Measurements from ENCODE around the gene PALMD. TPM values are rescaled to one million over a fixed set of nuclear protein-coding genes. Genes with fewer than 3 reads are reported as not detected.

The PALMD gene
- polyA plus RNA-seq, 1 of the 3 experiments (the other 2 are of a cell fraction), result 1.8 TPM

- WGBS (ENCODE audit: low lambda C conversion rate), result 96% methylated on average over 2 of the region's 2 CpGs
- ChIA-PET CTCF (no interaction called here), POLR2A (no interaction called here)
- Histone ChIP-seq H4K20me1 (ENCODE audit: insufficient read depth) (no peaks in the 10 kb centered on the region), H3K27me3 (ENCODE audit: insufficient read depth) (no peaks in the 10 kb centered on the region), H3K4me1 (ENCODE audit: control insufficient read depth in 1 of 2, insufficient read depth in 2 of 2, low read depth in 1 of 2, low read length in 1 of 2) (no peaks in the 10 kb centered on the region), H3F3A (replicated peaks; ENCODE audit: insufficient read depth) (no peaks in the 10 kb centered on the region), H3K4me3 (ENCODE audit: low read depth in 2 of 2, low read length in 1 of 2) (no peak overlapping the region), H3K79me2 (ENCODE audit: insufficient read depth) (no peaks in the 10 kb centered on the region), H3K9ac (no peak overlapping the region), H3K36me3 (replicated peaks in 1 of 2; ENCODE audit: control insufficient read depth in 1 of 2, insufficient read depth in 2 of 2, low read length in 1 of 2) (no peaks in the 10 kb centered on the region), H3K27ac (ENCODE audit: low read depth in 2 of 2, low read length in 1 of 2) (no peak overlapping the region; a peak in 1 of 4 replicates), H2AFZ (ENCODE audit: low read depth) (no peak overlapping the region), H3K4me2 (no peak overlapping the region), H3K9me2 (no peaks in the 10 kb centered on the region), H3K9me3 (no peaks in the 10 kb centered on the region)
- TF ChIP-seq RXRA (IDR thresholded peaks at IDR 0.05; ENCODE audit: borderline replicate concordance, low read depth), result no peak
- TF ChIP-seq, protein P1, sequence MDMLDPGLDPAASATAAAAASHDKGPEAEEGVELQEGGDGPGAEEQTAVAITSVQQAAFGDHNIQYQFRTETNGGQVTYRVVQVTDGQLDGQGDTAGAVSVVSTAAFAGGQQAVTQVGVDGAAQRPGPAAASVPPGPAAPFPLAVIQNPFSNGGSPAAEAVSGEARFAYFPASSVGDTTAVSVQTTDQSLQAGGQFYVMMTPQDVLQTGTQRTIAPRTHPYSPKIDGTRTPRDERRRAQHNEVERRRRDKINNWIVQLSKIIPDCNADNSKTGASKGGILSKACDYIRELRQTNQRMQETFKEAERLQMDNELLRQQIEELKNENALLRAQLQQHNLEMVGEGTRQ (IDR thresholded peaks at IDR 0.05; ENCODE audit: borderline replicate concordance, low read depth, low read length), result no peak
- no peak for TF ChIP-seq TAF1 (IDR thresholded peaks at IDR 0.05; ENCODE audit: borderline replicate concordance, low read depth, low read length)
- no peak for TF ChIP-seq ELF1 (IDR thresholded peaks at IDR 0.05)
- TF ChIP-seq EP300 (IDR thresholded peaks at IDR 0.05; ENCODE audit: borderline replicate concordance in 1 of 2, low read depth in 1 of 2, low read length in 1 of 2), result no peak
- no peak for TF ChIP-seq RFX5 (IDR thresholded peaks at IDR 0.05; ENCODE audit: low read length)
- no peak for TF ChIP-seq JUND (IDR thresholded peaks at IDR 0.05)
- no peak for TF ChIP-seq RCOR1 (IDR thresholded peaks at IDR 0.05; ENCODE audit: low read length)
- TF ChIP-seq GABPA (IDR thresholded peaks at IDR 0.05; ENCODE audit: low read depth), result no peak
- no peak for TF ChIP-seq MEF2A (IDR thresholded peaks at IDR 0.05; ENCODE audit: borderline replicate concordance, low read depth)
- TF ChIP-seq SMC3 (IDR thresholded peaks at IDR 0.05; ENCODE audit: low read depth, low read length), result no peak
- TF ChIP-seq FOSL2 (IDR thresholded peaks at IDR 0.05; ENCODE audit: borderline replicate concordance, low read depth), result no peak
- DNase-seq, result no peak
These were observed 67.1 kb downstream of the PALMD start for GRCh38 chr1:99713006-99713405.

GRCh38 chr1:99717005-99717404 lies 71.1 kb downstream of the PALMD start:
- no peaks in the 10 kb centered on the region for H3K9me2 ChIP-seq
- WGBS (ENCODE audit: low lambda C conversion rate), result 94% methylated on average over 1 of the region's 1 CpG
- H3K4me1 ChIP-seq (ENCODE audit: control insufficient read depth in 1 of 2, insufficient read depth in 2 of 2, low read depth in 1 of 2, low read length in 1 of 2), result no peaks in the 10 kb centered on the region
- no peaks in the 10 kb centered on the region for H3K9me3 ChIP-seq
- no peaks in the 10 kb centered on the region for H3K36me3 ChIP-seq (replicated peaks in 1 of 2; ENCODE audit: control insufficient read depth in 1 of 2, insufficient read depth in 2 of 2, low read length in 1 of 2)
- H3K4me2 ChIP-seq, result no peak overlapping the region
- H3K27me3 ChIP-seq (ENCODE audit: insufficient read depth), result no peaks in the 10 kb centered on the region
- no peak overlapping the region for H3K9ac ChIP-seq
- TF ChIP-seq SMC3 (IDR thresholded peaks at IDR 0.05; ENCODE audit: low read depth, low read length) (no peak), RXRA (IDR thresholded peaks at IDR 0.05; ENCODE audit: borderline replicate concordance, low read depth) (no peak), NRF1 (IDR thresholded peaks at IDR 0.05; ENCODE audit: low read depth, low read length) (no peak), EP300 (IDR thresholded peaks at IDR 0.05; ENCODE audit: borderline replicate concordance in 1 of 2, low read depth in 1 of 2, low read length in 1 of 2) (no peak), SIN3A (IDR thresholded peaks at IDR 0.05; ENCODE audit: borderline replicate concordance, low read depth, low read length) (no peak), USF1 (IDR thresholded peaks at IDR 0.05; ENCODE audit: borderline replicate concordance, low read depth) (no peak), RCOR1 (IDR thresholded peaks at IDR 0.05; ENCODE audit: low read length) (no peak), TCF12 (IDR thresholded peaks at IDR 0.05) (no peak), YY1 (IDR thresholded peaks at IDR 0.05; ENCODE audit: low read depth) (no peak), FOXM1 (IDR thresholded peaks at IDR 0.05; ENCODE audit: low read depth) (no peak), ELF1 (IDR thresholded peaks at IDR 0.05) (no peak), MEF2A (IDR thresholded peaks at IDR 0.05; ENCODE audit: borderline replicate concordance, low read depth) (no peak), FOSL2 (IDR thresholded peaks at IDR 0.05; ENCODE audit: borderline replicate concordance, low read depth) (no peak), RFX5 (IDR thresholded peaks at IDR 0.05; ENCODE audit: low read length) (no peak), RAD21 (IDR thresholded peaks at IDR 0.05; ENCODE audit: low read length) (no peak), TEAD4 (IDR thresholded peaks at IDR 0.05; ENCODE audit: borderline replicate concordance, insufficient read depth) (no peak), GABPA (IDR thresholded peaks at IDR 0.05; ENCODE audit: low read depth) (no peak)
- TF ChIP-seq, protein P2, sequence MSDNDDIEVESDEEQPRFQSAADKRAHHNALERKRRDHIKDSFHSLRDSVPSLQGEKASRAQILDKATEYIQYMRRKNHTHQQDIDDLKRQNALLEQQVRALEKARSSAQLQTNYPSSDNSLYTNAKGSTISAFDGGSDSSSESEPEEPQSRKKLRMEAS (IDR thresholded peaks at IDR 0.05; ENCODE audit: low read depth), result no peak
- TF ChIP-seq, protein P3, sequence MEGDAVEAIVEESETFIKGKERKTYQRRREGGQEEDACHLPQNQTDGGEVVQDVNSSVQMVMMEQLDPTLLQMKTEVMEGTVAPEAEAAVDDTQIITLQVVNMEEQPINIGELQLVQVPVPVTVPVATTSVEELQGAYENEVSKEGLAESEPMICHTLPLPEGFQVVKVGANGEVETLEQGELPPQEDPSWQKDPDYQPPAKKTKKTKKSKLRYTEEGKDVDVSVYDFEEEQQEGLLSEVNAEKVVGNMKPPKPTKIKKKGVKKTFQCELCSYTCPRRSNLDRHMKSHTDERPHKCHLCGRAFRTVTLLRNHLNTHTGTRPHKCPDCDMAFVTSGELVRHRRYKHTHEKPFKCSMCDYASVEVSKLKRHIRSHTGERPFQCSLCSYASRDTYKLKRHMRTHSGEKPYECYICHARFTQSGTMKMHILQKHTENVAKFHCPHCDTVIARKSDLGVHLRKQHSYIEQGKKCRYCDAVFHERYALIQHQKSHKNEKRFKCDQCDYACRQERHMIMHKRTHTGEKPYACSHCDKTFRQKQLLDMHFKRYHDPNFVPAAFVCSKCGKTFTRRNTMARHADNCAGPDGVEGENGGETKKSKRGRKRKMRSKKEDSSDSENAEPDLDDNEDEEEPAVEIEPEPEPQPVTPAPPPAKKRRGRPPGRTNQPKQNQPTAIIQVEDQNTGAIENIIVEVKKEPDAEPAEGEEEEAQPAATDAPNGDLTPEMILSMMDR (IDR thresholded peaks at IDR 0.05), result no peak
- TF ChIP-seq, protein P4, sequence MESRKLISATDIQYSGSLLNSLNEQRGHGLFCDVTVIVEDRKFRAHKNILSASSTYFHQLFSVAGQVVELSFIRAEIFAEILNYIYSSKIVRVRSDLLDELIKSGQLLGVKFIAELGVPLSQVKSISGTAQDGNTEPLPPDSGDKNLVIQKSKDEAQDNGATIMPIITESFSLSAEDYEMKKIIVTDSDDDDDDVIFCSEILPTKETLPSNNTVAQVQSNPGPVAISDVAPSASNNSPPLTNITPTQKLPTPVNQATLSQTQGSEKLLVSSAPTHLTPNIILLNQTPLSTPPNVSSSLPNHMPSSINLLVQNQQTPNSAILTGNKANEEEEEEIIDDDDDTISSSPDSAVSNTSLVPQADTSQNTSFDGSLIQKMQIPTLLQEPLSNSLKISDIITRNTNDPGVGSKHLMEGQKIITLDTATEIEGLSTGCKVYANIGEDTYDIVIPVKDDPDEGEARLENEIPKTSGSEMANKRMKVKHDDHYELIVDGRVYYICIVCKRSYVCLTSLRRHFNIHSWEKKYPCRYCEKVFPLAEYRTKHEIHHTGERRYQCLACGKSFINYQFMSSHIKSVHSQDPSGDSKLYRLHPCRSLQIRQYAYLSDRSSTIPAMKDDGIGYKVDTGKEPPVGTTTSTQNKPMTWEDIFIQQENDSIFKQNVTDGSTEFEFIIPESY (IDR thresholded peaks at IDR 0.05; ENCODE audit: borderline replicate concordance, low read depth), result no peak
- no peaks in the 10 kb centered on the region for H3F3A ChIP-seq (replicated peaks; ENCODE audit: insufficient read depth)
- no peak for DNase-seq
- no peaks in the 10 kb centered on the region for H3K79me2 ChIP-seq (ENCODE audit: insufficient read depth)
- POLR2A ChIA-PET, result no interaction called here
- H3K4me3 ChIP-seq (ENCODE audit: low read depth in 2 of 2, low read length in 1 of 2), result no peak overlapping the region
- H3K27ac ChIP-seq (ENCODE audit: low read depth in 2 of 2, low read length in 1 of 2), result no peak overlapping the region
- H4K20me1 ChIP-seq (ENCODE audit: insufficient read depth), result no peaks in the 10 kb centered on the region
- no peak overlapping the region for H2AFZ ChIP-seq (ENCODE audit: low read depth)
- CTCF ChIA-PET, result interaction anchor here (1.3 kb wide), 1 partner anchor 10 kb away, joined by 6 read pairs; no protein-coding TSS in a partner anchor
